Liver (tissue), 3 donors: ENCODE results near the gene MCF2L.

Experiments
- JUND ChIP-seq, 2 donors: IDR thresholded peaks; 2 replicates each; pipeline ENCODE4 v1.6.1; 2016; ENCODE audit warnings: antibody characterized with exemption in 2 of 2
- RAD21 ChIP-seq, 2 donors: IDR thresholded peaks; 2 replicates each; pipeline ENCODE4 v1.6.1; 2016; ENCODE audit warnings: antibody characterized with exemption in 2 of 2, mild to moderate bottlenecking in 2 of 2
- RXRA ChIP-seq, 2 donors: IDR thresholded peaks; 2 replicates each; pipeline ENCODE4 v1.6.1; 2017 to 2018; ENCODE audit warnings: antibody characterized with exemption in 2 of 2, mild to moderate bottlenecking in 1 of 2
- YY1 ChIP-seq: IDR thresholded peaks from 2 replicates; pipeline ENCODE4 v1.6.1; 2016; ENCODE audit warnings: antibody characterized with exemption, mild to moderate bottlenecking
- TF ChIP-seq, protein P1 (sequence below): fragments of 150-350 bp; IDR thresholded peaks from 2 replicates; pipeline ENCODE4 v1.5.1; 2017; ENCODE audit warnings: improper control_type of control experiment, low read depth, low read length; ENCODE audit not compliant: missing input control
- TF ChIP-seq, protein P2 (sequence below): IDR thresholded peaks from 2 replicates; pipeline ENCODE4 v1.6.1; 2016; ENCODE audit warnings: antibody characterized with exemption
- TF ChIP-seq, protein P3 (sequence below): IDR thresholded peaks from 2 replicates; pipeline ENCODE4 v1.6.1; 2016; ENCODE audit warnings: antibody characterized with exemption
- donor health status: healthy.
- donor health status: healthy.

DNA sequence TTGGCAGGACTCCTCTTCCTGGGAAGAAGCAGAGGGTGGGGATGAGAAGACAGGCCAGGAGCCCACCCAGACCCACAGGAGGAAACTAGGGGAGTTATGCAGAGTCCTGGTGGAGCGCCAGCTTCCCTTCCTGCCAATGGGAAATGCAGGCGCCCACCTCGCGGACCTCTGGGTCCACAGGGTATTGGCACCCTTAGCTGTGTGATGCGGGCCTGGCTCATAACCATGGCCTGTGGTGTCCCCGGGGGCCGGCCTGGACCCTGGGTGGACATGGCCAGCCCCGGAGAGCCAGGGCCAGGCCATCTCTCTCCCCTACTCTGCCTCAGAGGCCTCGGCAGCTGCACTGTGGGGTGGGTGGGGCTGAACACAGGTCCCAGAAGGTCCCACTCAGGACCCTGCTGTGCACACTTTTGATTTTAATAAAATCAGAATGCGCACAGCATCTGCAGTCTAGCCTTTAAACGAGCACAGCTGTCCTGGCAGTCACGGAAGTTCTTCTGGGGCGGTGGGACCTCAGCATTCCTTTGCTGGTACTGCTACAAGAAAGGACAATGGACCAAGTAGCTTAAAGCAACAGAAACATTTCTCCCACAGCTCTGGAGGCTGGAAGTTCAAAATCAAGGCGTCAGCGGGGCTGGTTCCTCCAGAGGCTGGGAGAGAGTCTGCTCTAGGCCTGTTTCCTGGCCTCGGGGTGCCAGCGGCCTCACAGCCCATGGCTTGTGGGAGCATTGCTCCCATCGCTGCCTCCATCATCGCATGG, 155.4 kb downstream of the MCF2L start:
- TF ChIP-seq, protein P1, sequence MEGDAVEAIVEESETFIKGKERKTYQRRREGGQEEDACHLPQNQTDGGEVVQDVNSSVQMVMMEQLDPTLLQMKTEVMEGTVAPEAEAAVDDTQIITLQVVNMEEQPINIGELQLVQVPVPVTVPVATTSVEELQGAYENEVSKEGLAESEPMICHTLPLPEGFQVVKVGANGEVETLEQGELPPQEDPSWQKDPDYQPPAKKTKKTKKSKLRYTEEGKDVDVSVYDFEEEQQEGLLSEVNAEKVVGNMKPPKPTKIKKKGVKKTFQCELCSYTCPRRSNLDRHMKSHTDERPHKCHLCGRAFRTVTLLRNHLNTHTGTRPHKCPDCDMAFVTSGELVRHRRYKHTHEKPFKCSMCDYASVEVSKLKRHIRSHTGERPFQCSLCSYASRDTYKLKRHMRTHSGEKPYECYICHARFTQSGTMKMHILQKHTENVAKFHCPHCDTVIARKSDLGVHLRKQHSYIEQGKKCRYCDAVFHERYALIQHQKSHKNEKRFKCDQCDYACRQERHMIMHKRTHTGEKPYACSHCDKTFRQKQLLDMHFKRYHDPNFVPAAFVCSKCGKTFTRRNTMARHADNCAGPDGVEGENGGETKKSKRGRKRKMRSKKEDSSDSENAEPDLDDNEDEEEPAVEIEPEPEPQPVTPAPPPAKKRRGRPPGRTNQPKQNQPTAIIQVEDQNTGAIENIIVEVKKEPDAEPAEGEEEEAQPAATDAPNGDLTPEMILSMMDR = no peak
- no peak for TF ChIP-seq RAD21 (IDR thresholded peaks at IDR 0.05)
- no peak for TF ChIP-seq RXRA (IDR thresholded peaks at IDR 0.05)
- no peak for TF ChIP-seq JUND (IDR thresholded peaks at IDR 0.05)
- no peak for TF ChIP-seq YY1
- TF ChIP-seq, protein P2, sequence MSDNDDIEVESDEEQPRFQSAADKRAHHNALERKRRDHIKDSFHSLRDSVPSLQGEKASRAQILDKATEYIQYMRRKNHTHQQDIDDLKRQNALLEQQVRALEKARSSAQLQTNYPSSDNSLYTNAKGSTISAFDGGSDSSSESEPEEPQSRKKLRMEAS = no peak
- TF ChIP-seq, protein P3, sequence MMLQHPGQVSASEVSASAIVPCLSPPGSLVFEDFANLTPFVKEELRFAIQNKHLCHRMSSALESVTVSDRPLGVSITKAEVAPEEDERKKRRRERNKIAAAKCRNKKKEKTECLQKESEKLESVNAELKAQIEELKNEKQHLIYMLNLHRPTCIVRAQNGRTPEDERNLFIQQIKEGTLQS = no peak
